ENCODE results near the gene KCNAB1. TPM values are rescaled to one million over a fixed set of nuclear protein-coding genes. Genes with fewer than 3 reads are reported as not detected.
"Not testable (repeated sequence)": the region's sequence is repeated elsewhere in the genome, so short reads cannot be mapped to it uniquely, and the experiment has no call there.

The KCNAB1 gene
- polyA plus RNA-seq, 2 donors: 0.61 to 1.3 TPM

DNA sequence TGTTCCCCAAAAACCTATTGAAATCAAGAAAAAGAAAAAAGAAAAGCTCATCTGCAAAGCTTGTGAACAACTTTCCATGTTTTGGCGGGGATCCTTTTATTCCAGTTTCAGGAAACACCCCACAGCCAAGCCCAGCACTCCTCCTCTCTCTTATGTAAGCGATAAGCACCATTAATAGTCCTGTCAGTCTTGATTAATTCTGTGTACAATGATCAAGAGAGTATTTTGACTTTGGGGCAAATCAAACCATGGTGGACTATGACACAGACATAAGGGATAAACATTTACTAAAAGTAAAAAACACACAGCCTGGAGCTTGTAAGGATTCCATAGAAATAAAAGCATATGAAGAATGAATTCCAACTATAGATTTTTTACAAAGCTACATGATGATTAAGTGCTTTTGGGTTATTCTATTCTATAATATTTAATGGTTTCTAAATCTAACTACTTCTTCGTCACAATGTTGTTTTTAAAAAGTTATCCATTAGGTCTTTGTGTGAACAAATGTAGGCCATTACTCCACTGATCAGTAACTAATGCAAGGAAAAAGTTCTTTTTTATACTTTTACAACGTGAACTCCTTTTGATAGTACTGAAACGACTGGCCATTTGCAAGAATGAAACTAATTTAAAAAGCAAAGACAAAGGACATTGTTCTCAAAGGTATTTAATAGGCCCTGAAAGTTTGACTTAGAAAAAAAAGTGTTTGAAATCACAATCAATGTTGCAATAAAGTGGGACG is 106.5 kb downstream of the KCNAB1 start:
- H3K27me3 ChIP-seq (ENCODE audit: control insufficient read depth in 1 of 2, insufficient read depth in 2 of 2, low read length in 2 of 2): no peaks in the 10 kb centered on the region
- 34 to 47% methylated on average over 6 of the region's 6 CpGs for WGBS, 2 donors
- no peak overlapping the region for H3K4me3 ChIP-seq (ENCODE audit: low read depth in 1 of 2, low read length in 2 of 2)
- H3K9me3 ChIP-seq (ENCODE audit: control insufficient read depth in 2 of 2, insufficient read depth in 1 of 2, low read depth in 1 of 2, low read length in 1 of 2): no peaks in the 10 kb centered on the region
- H3K4me1 ChIP-seq (ENCODE audit: control insufficient read depth in 2 of 2, insufficient read depth in 2 of 2, low read length in 1 of 2): no peaks in the 10 kb centered on the region
- H3K27ac ChIP-seq (ENCODE audit: low read depth in 2 of 2, low read length in 1 of 2): no peak overlapping the region
- H3K36me3 ChIP-seq (ENCODE audit: control insufficient read depth in 2 of 2, insufficient read depth in 2 of 2, low read length in 1 of 2): no peaks in the 10 kb centered on the region

- Histone ChIP-seq H3K36me3 (ENCODE audit: control insufficient read depth in 2 of 2, insufficient read depth in 2 of 2, low read length in 1 of 2) (no peaks in the 10 kb centered on the region), H3K9me3 (ENCODE audit: control insufficient read depth in 2 of 2, insufficient read depth in 1 of 2, low read depth in 1 of 2, low read length in 1 of 2) (no peaks in the 10 kb centered on the region), H3K4me1 (ENCODE audit: control insufficient read depth in 2 of 2, insufficient read depth in 2 of 2, low read length in 1 of 2) (no peaks in the 10 kb centered on the region), H3K4me3 (ENCODE audit: low read depth in 1 of 2, low read length in 2 of 2) (no peak overlapping the region), H3K27me3 (ENCODE audit: control insufficient read depth in 1 of 2, insufficient read depth in 2 of 2, low read length in 2 of 2) (no peaks in the 10 kb centered on the region), H3K27ac (ENCODE audit: low read depth in 2 of 2, low read length in 1 of 2) (no peak overlapping the region)
- 74 to 75% methylated on average over 6 of the region's 6 CpGs for WGBS, 2 donors
Measured at GRCh38 chr3:156227704-156228103, 107.3 kb downstream of the KCNAB1 start.

DNA sequence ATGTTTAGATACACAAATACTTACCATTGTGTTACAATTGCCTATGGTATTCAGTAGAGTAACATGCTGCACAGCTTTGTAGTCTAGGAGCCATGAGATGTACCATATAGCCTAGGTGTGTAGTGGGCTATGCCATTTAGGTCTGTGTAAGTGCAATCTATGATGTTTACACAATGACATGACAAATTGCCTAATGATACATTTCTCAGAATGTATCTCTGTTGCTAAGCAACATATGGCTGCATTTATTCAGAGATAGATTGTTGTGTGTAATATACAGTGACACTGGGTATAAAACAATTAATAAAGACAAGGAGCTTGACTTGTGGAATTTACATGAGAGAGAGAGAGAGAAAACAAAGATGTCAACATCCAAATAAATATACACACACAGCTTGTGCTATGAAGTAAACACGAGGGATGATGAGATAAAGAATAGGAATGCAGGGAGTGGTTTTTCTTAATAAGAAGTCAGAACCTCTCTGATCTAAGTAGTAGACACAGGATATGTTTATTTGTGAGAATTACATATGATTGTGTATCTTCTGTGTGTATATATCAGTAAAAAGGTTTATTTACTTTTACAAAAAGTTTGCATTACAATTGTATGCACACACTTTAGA is 110.0 kb downstream of the KCNAB1 start:
- no peaks in the 10 kb centered on the region for H3K36me3 ChIP-seq (ENCODE audit: control insufficient read depth in 2 of 2, insufficient read depth in 2 of 2, low read length in 1 of 2)
- H3K9me3 ChIP-seq (ENCODE audit: control insufficient read depth in 2 of 2, insufficient read depth in 1 of 2, low read depth in 1 of 2, low read length in 1 of 2): no peaks in the 10 kb centered on the region
- no peak overlapping the region for H3K27ac ChIP-seq (ENCODE audit: low read depth in 2 of 2, low read length in 1 of 2)
- H3K27me3 ChIP-seq (ENCODE audit: control insufficient read depth in 1 of 2, insufficient read depth in 2 of 2, low read length in 2 of 2): no peaks in the 10 kb centered on the region
- H3K4me1 ChIP-seq (ENCODE audit: control insufficient read depth in 2 of 2, insufficient read depth in 2 of 2, low read length in 1 of 2): no peaks in the 10 kb centered on the region
- 23 to 31% methylated on average over 1 of the region's 1 CpG for WGBS, 2 donors
- no peak overlapping the region for H3K4me3 ChIP-seq (ENCODE audit: low read depth in 1 of 2, low read length in 2 of 2)

DNA sequence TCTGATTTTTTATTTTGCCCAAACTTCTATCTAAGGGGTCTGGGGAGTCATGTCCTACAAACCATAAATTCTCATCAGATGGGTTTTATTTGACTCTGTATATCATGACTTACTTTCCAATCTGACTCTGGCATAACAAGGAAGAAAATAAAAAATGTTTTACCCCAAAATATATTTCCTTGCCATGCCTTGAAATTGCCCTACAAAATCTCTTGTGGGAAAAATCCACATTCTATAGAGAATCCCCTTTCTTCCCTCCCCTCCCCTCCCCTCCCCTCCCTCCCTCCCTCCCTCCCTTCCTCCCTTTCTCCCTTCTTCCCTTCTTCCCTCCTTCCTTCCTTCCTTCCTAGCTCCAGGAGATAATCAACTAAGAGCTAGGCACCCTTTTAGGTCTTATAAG is 110.8 kb downstream of the KCNAB1 start:
- H3K36me3 ChIP-seq (ENCODE audit: control insufficient read depth in 2 of 2, insufficient read depth in 2 of 2, low read length in 1 of 2); H3K9me3 ChIP-seq (ENCODE audit: control insufficient read depth in 2 of 2, insufficient read depth in 1 of 2, low read depth in 1 of 2, low read length in 1 of 2); H3K27me3 ChIP-seq (ENCODE audit: control insufficient read depth in 1 of 2, insufficient read depth in 2 of 2, low read length in 2 of 2); H3K27ac ChIP-seq (ENCODE audit: low read depth in 2 of 2, low read length in 1 of 2); H3K4me1 ChIP-seq (ENCODE audit: control insufficient read depth in 2 of 2, insufficient read depth in 2 of 2, low read length in 1 of 2); H3K4me3 ChIP-seq (ENCODE audit: low read depth in 1 of 2, low read length in 2 of 2): not testable (repeated sequence)

- WGBS, 2 donors: 75 to 89% methylated on average over 2 of the region's 2 CpGs
- H3K27me3 ChIP-seq (ENCODE audit: control insufficient read depth in 1 of 2, insufficient read depth in 2 of 2, low read length in 2 of 2): no peaks in the 10 kb centered on the region
- H3K9me3 ChIP-seq (ENCODE audit: control insufficient read depth in 2 of 2, insufficient read depth in 1 of 2, low read depth in 1 of 2, low read length in 1 of 2): no peaks in the 10 kb centered on the region
- no peak overlapping the region for H3K4me3 ChIP-seq (ENCODE audit: low read depth in 1 of 2, low read length in 2 of 2)
- no peak overlapping the region for H3K27ac ChIP-seq (ENCODE audit: low read depth in 2 of 2, low read length in 1 of 2)
- no peaks in the 10 kb centered on the region for H3K36me3 ChIP-seq (ENCODE audit: control insufficient read depth in 2 of 2, insufficient read depth in 2 of 2, low read length in 1 of 2)
- no peaks in the 10 kb centered on the region for H3K4me1 ChIP-seq (ENCODE audit: control insufficient read depth in 2 of 2, insufficient read depth in 2 of 2, low read length in 1 of 2)
Measured at GRCh38 chr3:156233876-156234275, 113.5 kb downstream of the KCNAB1 start.

DNA sequence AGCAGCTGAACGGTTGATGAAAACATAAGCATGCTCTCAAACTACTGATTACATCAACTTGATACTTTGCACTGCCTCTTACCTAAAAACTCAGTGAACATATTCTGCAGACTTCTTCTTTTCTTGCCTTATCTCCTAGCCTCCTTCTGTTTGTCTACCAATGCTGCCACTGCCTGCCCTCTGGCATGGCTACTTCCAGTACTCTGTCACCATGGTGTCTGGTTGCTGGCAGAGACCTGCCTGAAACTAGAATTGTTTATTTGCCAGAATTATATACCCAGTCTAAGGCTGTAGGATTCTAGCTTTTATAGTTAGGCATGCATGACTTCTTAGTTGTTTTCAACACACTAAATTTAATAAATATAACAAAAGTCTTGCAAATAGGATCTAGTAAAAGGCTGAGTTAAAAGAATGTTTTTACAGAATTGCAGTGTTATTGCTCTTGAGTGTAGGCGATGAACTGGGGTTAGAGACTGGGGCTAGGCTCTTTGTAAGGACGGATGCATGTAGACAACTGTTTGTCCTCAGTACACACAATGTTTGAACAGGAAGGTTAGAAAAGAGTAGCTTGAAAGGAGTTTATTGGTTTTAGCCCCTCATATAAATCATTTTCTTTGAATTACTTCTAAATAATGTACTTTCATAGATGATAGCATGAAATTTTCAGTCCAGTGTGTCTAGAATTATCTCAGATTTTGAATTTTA is 116.3 kb downstream of the KCNAB1 start:
- H3K4me1 ChIP-seq (ENCODE audit: control insufficient read depth in 2 of 2, insufficient read depth in 2 of 2, low read length in 1 of 2): no peaks in the 10 kb centered on the region
- 61 to 75% methylated on average over 3 of the region's 3 CpGs for WGBS, 2 donors
- H3K36me3 ChIP-seq (ENCODE audit: control insufficient read depth in 2 of 2, insufficient read depth in 2 of 2, low read length in 1 of 2): no peaks in the 10 kb centered on the region
- H3K27ac ChIP-seq (ENCODE audit: low read depth in 2 of 2, low read length in 1 of 2): no peak overlapping the region
- H3K4me3 ChIP-seq (ENCODE audit: low read depth in 1 of 2, low read length in 2 of 2): no peak overlapping the region
- H3K9me3 ChIP-seq (ENCODE audit: control insufficient read depth in 2 of 2, insufficient read depth in 1 of 2, low read depth in 1 of 2, low read length in 1 of 2): no peaks in the 10 kb centered on the region
- H3K27me3 ChIP-seq (ENCODE audit: control insufficient read depth in 1 of 2, insufficient read depth in 2 of 2, low read length in 2 of 2): no peaks in the 10 kb centered on the region

DNA sequence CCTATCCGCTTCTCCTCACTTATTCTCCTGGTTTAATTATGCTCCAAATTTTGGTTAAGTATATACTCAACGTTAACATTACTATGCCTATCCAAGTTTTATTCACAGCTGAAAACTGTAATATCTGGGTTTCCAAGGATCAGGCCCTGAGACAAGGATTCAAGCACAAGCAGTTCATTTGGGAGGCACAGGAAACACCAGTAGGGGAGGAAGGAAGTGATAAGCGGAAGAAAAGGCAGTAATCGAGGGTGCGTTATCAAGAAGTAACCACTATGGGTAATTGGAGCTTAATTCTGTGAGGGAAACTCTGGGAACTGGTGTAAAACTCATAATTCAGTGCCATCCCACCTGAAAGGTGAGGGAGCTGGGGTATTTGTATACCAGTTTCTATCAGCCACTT is 120.3 kb downstream of the KCNAB1 start:
- Histone ChIP-seq H3K9me3 (ENCODE audit: control insufficient read depth in 2 of 2, insufficient read depth in 1 of 2, low read depth in 1 of 2, low read length in 1 of 2) (no peaks in the 10 kb centered on the region), H3K4me1 (ENCODE audit: control insufficient read depth in 2 of 2, insufficient read depth in 2 of 2, low read length in 1 of 2) (no peaks in the 10 kb centered on the region), H3K4me3 (ENCODE audit: low read depth in 1 of 2, low read length in 2 of 2) (no peak overlapping the region), H3K27ac (ENCODE audit: low read depth in 2 of 2, low read length in 1 of 2) (no peak overlapping the region), H3K36me3 (ENCODE audit: control insufficient read depth in 2 of 2, insufficient read depth in 2 of 2, low read length in 1 of 2) (no peaks in the 10 kb centered on the region), H3K27me3 (ENCODE audit: control insufficient read depth in 1 of 2, insufficient read depth in 2 of 2, low read length in 2 of 2) (no peaks in the 10 kb centered on the region)
- 80 to 82% methylated on average over 5 of the region's 5 CpGs for WGBS, 2 donors

DNA sequence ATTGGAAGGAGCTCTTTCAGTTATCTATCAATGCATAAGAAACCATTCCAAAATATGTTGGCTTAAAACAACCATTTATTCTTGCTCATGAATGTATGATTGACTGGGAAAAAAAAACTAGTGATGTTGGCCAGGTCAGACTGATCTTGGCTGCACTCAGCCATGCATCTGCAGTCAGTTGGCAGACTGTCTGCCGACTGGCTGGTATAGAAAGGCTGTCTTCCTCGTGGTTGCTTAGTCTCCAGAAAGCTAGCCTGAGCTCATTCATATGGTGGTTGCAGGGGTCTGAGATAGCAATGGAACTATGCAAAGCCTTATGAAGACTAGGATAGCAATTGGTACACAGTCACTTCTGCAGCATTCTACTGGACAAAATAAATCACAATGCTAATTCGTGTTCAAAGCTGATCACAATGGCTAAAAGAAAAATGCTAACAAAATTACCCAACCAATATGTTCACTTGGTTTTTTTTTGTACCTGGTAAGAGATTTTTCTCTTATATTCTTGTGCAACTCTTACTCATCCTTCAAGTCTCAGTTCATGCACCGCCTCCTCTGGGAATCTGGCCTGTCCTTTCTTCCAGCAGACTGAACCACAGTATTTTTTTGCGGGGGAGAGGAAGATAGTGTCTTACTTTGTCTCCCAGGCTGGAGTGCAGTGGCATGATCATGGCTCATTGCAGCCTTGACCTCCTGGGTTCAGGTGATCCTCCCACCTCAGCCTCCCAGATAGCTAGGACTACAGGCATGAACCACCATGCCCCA is 126.8 kb downstream of the KCNAB1 start:
- WGBS, 2 donors: 61 to 76% methylated on average over 5 of the region's 5 CpGs
- H3K27ac ChIP-seq (ENCODE audit: low read depth in 2 of 2, low read length in 1 of 2): no peak overlapping the region
- H3K9me3 ChIP-seq (ENCODE audit: control insufficient read depth in 2 of 2, insufficient read depth in 1 of 2, low read depth in 1 of 2, low read length in 1 of 2): no peaks in the 10 kb centered on the region
- no peaks in the 10 kb centered on the region for H3K27me3 ChIP-seq (ENCODE audit: control insufficient read depth in 1 of 2, insufficient read depth in 2 of 2, low read length in 2 of 2)
- H3K4me3 ChIP-seq (ENCODE audit: low read depth in 1 of 2, low read length in 2 of 2): no peak overlapping the region
- no peaks in the 10 kb centered on the region for H3K36me3 ChIP-seq (ENCODE audit: control insufficient read depth in 2 of 2, insufficient read depth in 2 of 2, low read length in 1 of 2)
- H3K4me1 ChIP-seq (ENCODE audit: control insufficient read depth in 2 of 2, insufficient read depth in 2 of 2, low read length in 1 of 2): no peaks in the 10 kb centered on the region

DNA sequence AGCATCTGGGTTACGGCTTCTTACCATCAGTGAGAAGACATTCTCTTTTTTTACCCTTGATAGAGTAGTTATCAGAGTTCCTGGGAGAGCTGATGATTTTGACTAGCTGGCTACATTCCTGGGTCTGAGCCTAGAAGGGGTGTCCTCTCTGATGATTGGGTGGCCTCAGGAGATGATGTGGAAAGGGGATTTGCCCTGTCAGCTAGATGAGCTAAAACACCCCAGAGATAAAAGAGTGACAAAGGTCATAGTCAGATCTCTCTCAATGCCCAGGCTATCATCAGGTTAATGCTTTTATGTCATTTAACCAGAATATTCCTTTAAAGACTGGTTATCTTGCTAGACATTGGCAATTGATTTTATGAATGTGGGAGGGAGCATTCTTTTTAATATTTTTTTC is 130.2 kb downstream of the KCNAB1 start:
- Histone ChIP-seq H3K27me3 (ENCODE audit: control insufficient read depth in 1 of 2, insufficient read depth in 2 of 2, low read length in 2 of 2) (no peaks in the 10 kb centered on the region), H3K27ac (ENCODE audit: low read depth in 2 of 2, low read length in 1 of 2) (no peak overlapping the region), H3K4me3 (ENCODE audit: low read depth in 1 of 2, low read length in 2 of 2) (no peak overlapping the region), H3K9me3 (ENCODE audit: control insufficient read depth in 2 of 2, insufficient read depth in 1 of 2, low read depth in 1 of 2, low read length in 1 of 2) (no peaks in the 10 kb centered on the region), H3K4me1 (ENCODE audit: control insufficient read depth in 2 of 2, insufficient read depth in 2 of 2, low read length in 1 of 2) (no peaks in the 10 kb centered on the region), H3K36me3 (ENCODE audit: control insufficient read depth in 2 of 2, insufficient read depth in 2 of 2, low read length in 1 of 2) (no peaks in the 10 kb centered on the region)
- 91 to 94% methylated on average over 1 of the region's 1 CpG for WGBS, 2 donors

Measured in esophagus (tissue), 2 donors.